Endothelial cell of umbilical vein (primary cell): Measurements from ENCODE around the gene MARCHF6. TPM values are rescaled to one million over a fixed set of nuclear protein-coding genes. Genes with fewer than 3 reads are reported as not detected.

ENCODE experiments used
- BruUV-seq: library from RNA; stranded (reverse); fragments of 400-500 nt; replicated peaks from 2 replicates; lab custom pipeline; 2021; lab: Mats Ljungman, UMichigan
- CTCF ChIA-PET: fragments of 300-600, 350-600 bp; sonication (Branson Sonifier 250); formaldehyde crosslinking; loops from one replicate; lab custom pipeline; 2021; ENCODE audit warnings: antibody characterized with exemption, inconsistent platforms; lab: Charles Lee
- POLR2A ChIA-PET: fragments of 300-600, 350-600 bp; sonication (Branson Sonifier 250); formaldehyde crosslinking; loops from one replicate; lab custom pipeline; 2021; ENCODE audit warnings: antibody characterized with exemption, inconsistent platforms; lab: Charles Lee
- DNase-seq: peaks from one replicate; pipeline ENCODE4 v3.0.0-alpha.2; 2011; ENCODE audit warnings: low read depth, low spot score
- FAIRE-seq: peaks from 2 replicates; lab custom pipeline; 2011; peaks lifted over from hg19 to GRCh38; lab: Jason Lieb, UNC
- H2AFZ ChIP-seq: 2 replicates; pipeline ENCODE4 v1.6.0; 2012; ENCODE audit warnings: low read depth, low read length, control low read depth, inconsistent platforms
- H3K27ac ChIP-seq: 2 replicates; pipeline ENCODE4 v1.5.1; 2011; ENCODE audit warnings: low read depth, mild to moderate bottlenecking, control low read depth, low read length, moderate library complexity; ENCODE audit not compliant: insufficient read depth
- H3K27me3 ChIP-seq, 2 experiments: 2 replicates each; pipeline versions ENCODE4 v1.6.0 to v1.6.1; 2011; ENCODE audit warnings: low read length in 2 of 2, mixed read lengths in 1 of 2; ENCODE audit not compliant: control insufficient read depth in 2 of 2, insufficient read depth in 2 of 2
- H3K36me3 ChIP-seq, 2 experiments: 2 replicates in 1 of 2; 3 replicates in 1 of 2; pipeline ENCODE4 v1.5.1; 2011; ENCODE audit warnings: low read length in 2 of 2, mild to moderate bottlenecking in 1 of 2, moderate library complexity in 1 of 2; ENCODE audit not compliant: control insufficient read depth in 2 of 2, insufficient read depth in 2 of 2; ENCODE audit errors: extremely low read depth in 1 of 2
- H3K4me1 ChIP-seq: 3 replicates; pipeline ENCODE4 v1.5.1; 2011; ENCODE audit warnings: mild to moderate bottlenecking, low read length; ENCODE audit not compliant: control insufficient read depth, insufficient read depth; ENCODE audit errors: extremely low read depth
- H3K4me2 ChIP-seq: 2 replicates; pipeline ENCODE4 v1.6.1; 2011; ENCODE audit warnings: low read length, control low read depth, mixed read lengths; ENCODE audit not compliant: insufficient read depth
- H3K4me3 ChIP-seq, 3 experiments: fragments of 200-600 bp in 1 of 3; sonication (generic), shearing (Covaris generic) in 1 of 3; replicated peaks in 1 of 3; 2 replicates each; pipeline ENCODE4 v1.5.1; 2011 to 2016; ENCODE audit warnings: control low read depth in 3 of 3, low read length in 3 of 3, mild to moderate bottlenecking in 2 of 3, inconsistent platforms in 1 of 3, low read depth in 1 of 3, moderate library complexity in 1 of 3; ENCODE audit not compliant: insufficient read depth in 1 of 3
- H3K79me2 ChIP-seq: 2 replicates; pipeline ENCODE4 v1.6.0; 2012; ENCODE audit warnings: low read length, inconsistent platforms; ENCODE audit not compliant: control insufficient read depth, insufficient read depth
- H3K9ac ChIP-seq: replicated peaks from 2 replicates; pipeline ENCODE3; 2011; ENCODE audit warnings: low read length, control low read depth; ENCODE audit not compliant: insufficient read depth; ENCODE audit errors: extremely low read depth
- H3K9me1 ChIP-seq: replicated peaks from 3 replicates; pipeline ENCODE4 v1.6.0; 2011; ENCODE audit warnings: mild to moderate bottlenecking, low read length; ENCODE audit not compliant: control insufficient read depth, insufficient read depth; ENCODE audit errors: extremely low read depth
- H3K9me3 ChIP-seq: replicated peaks from 2 replicates; pipeline ENCODE4 v1.5.1; 2012; ENCODE audit warnings: low read length, inconsistent platforms; ENCODE audit not compliant: control insufficient read depth, insufficient read depth
- H4K20me1 ChIP-seq: replicated peaks from 2 replicates; pipeline ENCODE3; 2011; ENCODE audit warnings: mild to moderate bottlenecking, low read length; ENCODE audit not compliant: control insufficient read depth, insufficient read depth; ENCODE audit errors: extremely low read depth
- CTCF ChIP-seq, 2 donors: IDR thresholded peaks; 1 replicate in 1 of 2; 2 replicates in 1 of 2; pipeline ENCODE4 v1.5.1; 2011; ENCODE audit warnings: low read length in 2 of 2, mild to moderate bottlenecking in 2 of 2, moderate library complexity in 2 of 2, control low read depth in 1 of 2, inconsistent platforms in 1 of 2, low read depth in 1 of 2; ENCODE audit not compliant: insufficient read depth in 1 of 2; ENCODE audit errors: extremely low read depth in 1 of 2
- EZH2 ChIP-seq: IDR thresholded peaks from 2 replicates; pipeline ENCODE4 v1.6.1; 2012; ENCODE audit warnings: borderline replicate concordance, low read depth, mild to moderate bottlenecking, moderate library complexity, low read length, inconsistent platforms; ENCODE audit not compliant: severe bottlenecking
- FOS ChIP-seq: IDR thresholded peaks from 2 replicates; pipeline ENCODE4 v1.6.1; 2011; ENCODE audit warnings: mild to moderate bottlenecking, low read length, moderate library complexity, borderline replicate concordance; ENCODE audit not compliant: insufficient read depth
- GATA2 ChIP-seq: IDR thresholded peaks from 2 replicates; pipeline ENCODE4 v1.7.0; 2011; ENCODE audit warnings: low read depth, mild to moderate bottlenecking, moderate library complexity, mixed read lengths, low read length; ENCODE audit not compliant: insufficient read length, insufficient read depth
- JUN ChIP-seq: IDR thresholded peaks from 2 replicates; pipeline ENCODE4 v1.6.1; 2011; ENCODE audit warnings: borderline replicate concordance, low read depth; ENCODE audit not compliant: insufficient read length, insufficient read depth
- MYC ChIP-seq: IDR thresholded peaks from one replicate; pipeline ENCODE4 v1.6.1; 2011; ENCODE audit warnings: mild to moderate bottlenecking, low read depth, low read length
- POLR2A ChIP-seq: IDR thresholded peaks from 2 replicates; pipeline ENCODE4 v1.6.1; 2012; ENCODE audit warnings: low read depth, mild to moderate bottlenecking, control low read depth, low read length
- POLR2AphosphoS5 ChIP-seq: IDR thresholded peaks from 2 replicates; pipeline ENCODE4 v1.6.1; 2012; ENCODE audit warnings: low read depth, mild to moderate bottlenecking, control low read depth, low read length, moderate library complexity; ENCODE audit not compliant: insufficient read depth
- dilution Hi-C: fragments of 300-500 bp; cut with MboI; formaldehyde crosslinking; loops from one replicate; pipeline ENCODE4 v1.15.0; 2019; ENCODE audit warnings: low sequenced_read_pairs; ENCODE audit not compliant: extremely low pct_ligation_motif_present
- intact Hi-C: fragments of 100-400 bp; cut with micrococcal nuclease; formaldehyde crosslinking; loops from one replicate; pipeline ENCODE4 v1.10.0; 2022
- polyA plus RNA-seq, 4 experiments: library from polyadenylated mRNA; depleted of rRNA in 3 of 4; stranded (reverse) in 3 of 4; unstranded in 1 of 4; fragments of >200 nt; gene quantifications; 2 replicates each; pipeline versions ENCODE4 v1.2.1 to v1.2.3, GENCODE V29; 2011 to 2012; ENCODE audit warnings: missing spikeins in 1 of 4
- total RNA-seq: library from RNA; stranded (reverse); gene quantifications from 2 replicates; pipeline ENCODE4 v1.2.3, GENCODE V29; 2021
- TF ChIP-seq, protein P1 (sequence below): IDR thresholded peaks from 2 replicates; pipeline ENCODE4 v1.6.1; 2011; ENCODE audit not compliant: insufficient read depth, insufficient read length

Gene MARCHF6
- total and polyA plus RNA-seq, 2 donors (not counting 3 experiments of a cell fraction or from before 2014, with no cell fraction given) = 108 to 112 TPM

- no peak for FAIRE-seq
- intact Hi-C loops = no loop called here
- no peak for DNase-seq
- Histone ChIP-seq H3K36me3 (no peaks in the 10 kb centered on the region), H3K79me2 (peaks cover 97% of the 10 kb centered on the region), H3K9ac (no peak overlapping the region), H3K27me3 (no peaks in the 10 kb centered on the region), H3K9me3 (no peaks in the 10 kb centered on the region), H2AFZ (no peak overlapping the region), H3K4me1 (no peaks in the 10 kb centered on the region), H3K4me3 (no peak overlapping the region), H3K4me2 (no peak overlapping the region), H3K9me1 (no peaks in the 10 kb centered on the region), H4K20me1 (peaks cover 25% of the 10 kb centered on the region), H3K27ac (no peak overlapping the region)
- ChIA-PET CTCF (interaction anchor here (0.9 to 2.5 kb wide), 2 partner anchors 9 to 83 kb away, joined by 3 to 13 read pairs; no protein-coding TSS in a partner anchor), POLR2A (no interaction called here)
- BruUV-seq = no TSS peak
- TF ChIP-seq, protein P1, sequence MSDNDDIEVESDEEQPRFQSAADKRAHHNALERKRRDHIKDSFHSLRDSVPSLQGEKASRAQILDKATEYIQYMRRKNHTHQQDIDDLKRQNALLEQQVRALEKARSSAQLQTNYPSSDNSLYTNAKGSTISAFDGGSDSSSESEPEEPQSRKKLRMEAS = no peak
- TF ChIP-seq JUN (no peak), POLR2AphosphoS5 (no peak), CTCF (IDR thresholded peaks at IDR 0.05; ENCODE audit: extremely low read depth in 1 of 2, insufficient read depth in 1 of 2, low read depth in 1 of 2, low read length in 2 of 2) (no peak), GATA2 (no peak), MYC (no peak), POLR2A (no peak), FOS (no peak), EZH2 (no peak)
- dilution Hi-C loops = no loop called here
Observed at GRCh38 chr5:10366310-10367272, 13.1 kb downstream of the MARCHF6 start.
